Endothelial cell of umbilical vein (primary cell): Measurements from ENCODE around the gene MASP1. TPM values are rescaled to one million over a fixed set of nuclear protein-coding genes. Genes with fewer than 3 reads are reported as not detected.

Experiments
- BruUV-seq: library from RNA; stranded (reverse); fragments of 400-500 nt; replicated peaks from 2 replicates; lab custom pipeline; 2021; lab: Mats Ljungman, UMichigan
- CTCF ChIA-PET: fragments of 300-600, 350-600 bp; sonication (Branson Sonifier 250); formaldehyde crosslinking; loops from one replicate; lab custom pipeline; 2021; ENCODE audit warnings: antibody characterized with exemption, inconsistent platforms; lab: Charles Lee
- POLR2A ChIA-PET: fragments of 300-600, 350-600 bp; sonication (Branson Sonifier 250); formaldehyde crosslinking; loops from one replicate; lab custom pipeline; 2021; ENCODE audit warnings: antibody characterized with exemption, inconsistent platforms; lab: Charles Lee
- DNase-seq: peaks from one replicate; pipeline ENCODE4 v3.0.0-alpha.2; 2011; ENCODE audit warnings: low read depth, low spot score
- FAIRE-seq: peaks from 2 replicates; lab custom pipeline; 2011; peaks lifted over from hg19 to GRCh38; lab: Jason Lieb, UNC
- H2AFZ ChIP-seq: 2 replicates; pipeline ENCODE4 v1.6.0; 2012; ENCODE audit warnings: low read depth, low read length, control low read depth, inconsistent platforms
- H3K27ac ChIP-seq: 2 replicates; pipeline ENCODE4 v1.5.1; 2011; ENCODE audit warnings: low read depth, mild to moderate bottlenecking, control low read depth, low read length, moderate library complexity; ENCODE audit not compliant: insufficient read depth
- H3K27me3 ChIP-seq, 2 experiments: 2 replicates each; pipeline versions ENCODE4 v1.6.0 to v1.6.1; 2011; ENCODE audit warnings: low read length in 2 of 2, mixed read lengths in 1 of 2; ENCODE audit not compliant: control insufficient read depth in 2 of 2, insufficient read depth in 2 of 2
- H3K36me3 ChIP-seq, 2 experiments: 2 replicates in 1 of 2; 3 replicates in 1 of 2; pipeline ENCODE4 v1.5.1; 2011; ENCODE audit warnings: low read length in 2 of 2, mild to moderate bottlenecking in 1 of 2, moderate library complexity in 1 of 2; ENCODE audit not compliant: control insufficient read depth in 2 of 2, insufficient read depth in 2 of 2; ENCODE audit errors: extremely low read depth in 1 of 2
- H3K4me1 ChIP-seq: 3 replicates; pipeline ENCODE4 v1.5.1; 2011; ENCODE audit warnings: mild to moderate bottlenecking, low read length; ENCODE audit not compliant: control insufficient read depth, insufficient read depth; ENCODE audit errors: extremely low read depth
- H3K4me2 ChIP-seq: 2 replicates; pipeline ENCODE4 v1.6.1; 2011; ENCODE audit warnings: low read length, control low read depth, mixed read lengths; ENCODE audit not compliant: insufficient read depth
- H3K4me3 ChIP-seq, 3 experiments: fragments of 200-600 bp in 1 of 3; sonication (generic), shearing (Covaris generic) in 1 of 3; replicated peaks in 1 of 3; 2 replicates each; pipeline ENCODE4 v1.5.1; 2011 to 2016; ENCODE audit warnings: control low read depth in 3 of 3, low read length in 3 of 3, mild to moderate bottlenecking in 2 of 3, inconsistent platforms in 1 of 3, low read depth in 1 of 3, moderate library complexity in 1 of 3; ENCODE audit not compliant: insufficient read depth in 1 of 3
- H3K79me2 ChIP-seq: 2 replicates; pipeline ENCODE4 v1.6.0; 2012; ENCODE audit warnings: low read length, inconsistent platforms; ENCODE audit not compliant: control insufficient read depth, insufficient read depth
- H3K9ac ChIP-seq: replicated peaks from 2 replicates; pipeline ENCODE3; 2011; ENCODE audit warnings: low read length, control low read depth; ENCODE audit not compliant: insufficient read depth; ENCODE audit errors: extremely low read depth
- H3K9me1 ChIP-seq: replicated peaks from 3 replicates; pipeline ENCODE4 v1.6.0; 2011; ENCODE audit warnings: mild to moderate bottlenecking, low read length; ENCODE audit not compliant: control insufficient read depth, insufficient read depth; ENCODE audit errors: extremely low read depth
- H3K9me3 ChIP-seq: replicated peaks from 2 replicates; pipeline ENCODE4 v1.5.1; 2012; ENCODE audit warnings: low read length, inconsistent platforms; ENCODE audit not compliant: control insufficient read depth, insufficient read depth
- H4K20me1 ChIP-seq: replicated peaks from 2 replicates; pipeline ENCODE3; 2011; ENCODE audit warnings: mild to moderate bottlenecking, low read length; ENCODE audit not compliant: control insufficient read depth, insufficient read depth; ENCODE audit errors: extremely low read depth
- CTCF ChIP-seq, 2 donors: IDR thresholded peaks; 1 replicate in 1 of 2; 2 replicates in 1 of 2; pipeline ENCODE4 v1.5.1; 2011; ENCODE audit warnings: low read length in 2 of 2, mild to moderate bottlenecking in 2 of 2, moderate library complexity in 2 of 2, control low read depth in 1 of 2, inconsistent platforms in 1 of 2, low read depth in 1 of 2; ENCODE audit not compliant: insufficient read depth in 1 of 2; ENCODE audit errors: extremely low read depth in 1 of 2
- EZH2 ChIP-seq: IDR thresholded peaks from 2 replicates; pipeline ENCODE4 v1.6.1; 2012; ENCODE audit warnings: borderline replicate concordance, low read depth, mild to moderate bottlenecking, moderate library complexity, low read length, inconsistent platforms; ENCODE audit not compliant: severe bottlenecking
- FOS ChIP-seq: IDR thresholded peaks from 2 replicates; pipeline ENCODE4 v1.6.1; 2011; ENCODE audit warnings: mild to moderate bottlenecking, low read length, moderate library complexity, borderline replicate concordance; ENCODE audit not compliant: insufficient read depth
- GATA2 ChIP-seq: IDR thresholded peaks from 2 replicates; pipeline ENCODE4 v1.7.0; 2011; ENCODE audit warnings: low read depth, mild to moderate bottlenecking, moderate library complexity, mixed read lengths, low read length; ENCODE audit not compliant: insufficient read length, insufficient read depth
- JUN ChIP-seq: IDR thresholded peaks from 2 replicates; pipeline ENCODE4 v1.6.1; 2011; ENCODE audit warnings: borderline replicate concordance, low read depth; ENCODE audit not compliant: insufficient read length, insufficient read depth
- MAX ChIP-seq: IDR thresholded peaks from 2 replicates; pipeline ENCODE4 v1.6.1; 2011; ENCODE audit not compliant: insufficient read depth, insufficient read length
- MYC ChIP-seq: IDR thresholded peaks from one replicate; pipeline ENCODE4 v1.6.1; 2011; ENCODE audit warnings: mild to moderate bottlenecking, low read depth, low read length
- POLR2A ChIP-seq: IDR thresholded peaks from 2 replicates; pipeline ENCODE4 v1.6.1; 2012; ENCODE audit warnings: low read depth, mild to moderate bottlenecking, control low read depth, low read length
- POLR2AphosphoS5 ChIP-seq: IDR thresholded peaks from 2 replicates; pipeline ENCODE4 v1.6.1; 2012; ENCODE audit warnings: low read depth, mild to moderate bottlenecking, control low read depth, low read length, moderate library complexity; ENCODE audit not compliant: insufficient read depth
- dilution Hi-C: fragments of 300-500 bp; cut with MboI; formaldehyde crosslinking; loops from one replicate; pipeline ENCODE4 v1.15.0; 2019; ENCODE audit warnings: low sequenced_read_pairs; ENCODE audit not compliant: extremely low pct_ligation_motif_present
- intact Hi-C: fragments of 100-400 bp; cut with micrococcal nuclease; formaldehyde crosslinking; loops from one replicate; pipeline ENCODE4 v1.10.0; 2022
- polyA plus RNA-seq, 4 experiments: library from polyadenylated mRNA; depleted of rRNA in 3 of 4; stranded (reverse) in 3 of 4; unstranded in 1 of 4; fragments of >200 nt; gene quantifications; 2 replicates each; pipeline versions ENCODE4 v1.2.1 to v1.2.3, GENCODE V29; 2011 to 2012; ENCODE audit warnings: missing spikeins in 1 of 4
- total RNA-seq: library from RNA; stranded (reverse); gene quantifications from 2 replicates; pipeline ENCODE4 v1.2.3, GENCODE V29; 2021

MASP1 gene
- total and polyA plus RNA-seq, 2 donors (not counting 3 experiments of a cell fraction or from before 2014, with no cell fraction given): 0.31 to 0.50 TPM

GRCh38 chr3:187274315-187274976 is 17.1 kb downstream of the MASP1 start:
- CTCF ChIA-PET: interaction anchor here (1.3 to 1.7 kb wide), 2 partner anchors 11 to 55 kb away, joined by 4 to 6 read pairs; no protein-coding TSS in a partner anchor

More at GRCh38 chr3:187274315-187274976, 17.1 kb downstream of the MASP1 start:
- Histone ChIP-seq H4K20me1 (no peaks in the 10 kb centered on the region), H3K27ac (no peak overlapping the region), H3K9me3 (no peaks in the 10 kb centered on the region), H3K36me3 (no peaks in the 10 kb centered on the region), H3K4me3 (no peak overlapping the region), H3K4me2 (no peak overlapping the region), H3K9ac (no peak overlapping the region), H2AFZ (no peak overlapping the region), H3K79me2 (no peaks in the 10 kb centered on the region), H3K27me3 (no peaks in the 10 kb centered on the region), H3K4me1 (no peaks in the 10 kb centered on the region), H3K9me1 (no peaks in the 10 kb centered on the region)
- TF ChIP-seq POLR2AphosphoS5 (no peak), FOS (no peak), MAX (no peak), GATA2 (no peak), MYC (no peak), JUN (no peak), EZH2 (no peak), POLR2A (no peak), CTCF (IDR thresholded peaks at IDR 0.05; ENCODE audit: extremely low read depth in 1 of 2, insufficient read depth in 1 of 2, low read depth in 1 of 2, low read length in 2 of 2) (no peak)
- intact Hi-C loops (no loop called here), dilution Hi-C loops (no loop called here)
- no peak for FAIRE-seq
- no TSS peak for BruUV-seq
- no peak for DNase-seq
- POLR2A ChIA-PET: no interaction called here
